Muscle layer of duodenum (tissue), 2 donors: Measurements from ENCODE around the gene ARL6IP6.
"Not testable (repeated sequence)": the region's sequence is repeated elsewhere in the genome, so short reads cannot be mapped to it uniquely, and the experiment has no call there.

Experiments used
- H3K27ac ChIP-seq: one replicate; pipeline ENCODE4 v1.7.0; 2013; ENCODE audit warnings: mild to moderate bottlenecking, low read length
- H3K27me3 ChIP-seq: one replicate; pipeline ENCODE4 v1.7.0; 2013; ENCODE audit warnings: low read depth, mild to moderate bottlenecking, control low read depth, low read length
- H3K36me3 ChIP-seq, 2 donors: one replicate each; pipeline ENCODE4 v1.7.0; 2013; ENCODE audit warnings: low read length in 2 of 2, control low read depth in 1 of 2, mild to moderate bottlenecking in 1 of 2; ENCODE audit not compliant: insufficient read depth in 2 of 2, control insufficient read depth in 1 of 2
- H3K4me1 ChIP-seq, 2 donors: one replicate each; pipeline ENCODE4 v1.7.0; 2013; ENCODE audit warnings: low read length in 2 of 2, mild to moderate bottlenecking in 2 of 2, control low read depth in 1 of 2, moderate library complexity in 1 of 2; ENCODE audit not compliant: insufficient read depth in 2 of 2, control insufficient read depth in 1 of 2
- H3K4me3 ChIP-seq, 2 donors: one replicate each; pipeline ENCODE4 v1.7.0; 2013; ENCODE audit warnings: low read length in 2 of 2, low read depth in 1 of 2, mild to moderate bottlenecking in 1 of 2
- H3K9me3 ChIP-seq, 2 donors: one replicate each; pipeline ENCODE4 v1.7.0; 2013; ENCODE audit warnings: low read length in 2 of 2, control low read depth in 1 of 2, mild to moderate bottlenecking in 1 of 2; ENCODE audit not compliant: control insufficient read depth in 1 of 2
- donor health status: healthy.

ARL6IP6 gene

DNA sequence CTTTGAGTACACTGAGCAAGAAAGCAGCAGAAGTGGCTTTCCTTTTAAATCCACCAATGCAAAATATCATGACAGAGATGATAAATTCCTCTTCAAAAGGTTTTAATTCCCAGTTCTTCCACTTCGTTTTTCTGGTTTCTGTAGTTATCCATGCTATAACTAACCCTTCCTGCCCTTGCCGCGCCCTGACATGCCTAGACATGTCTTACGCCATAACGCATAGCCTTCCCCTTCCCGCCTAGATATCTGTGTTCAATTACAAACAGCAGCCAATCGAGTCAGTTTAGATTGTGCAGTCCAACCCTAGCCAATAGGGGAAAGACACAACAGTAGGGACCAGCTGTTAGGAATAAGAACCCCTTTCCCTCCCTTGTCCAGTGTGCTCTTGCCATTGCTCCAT is 17.2 kb upstream of the ARL6IP6 start:
- Histone ChIP-seq H3K9me3 (peaks cover 0 to 2% of the 10 kb centered on the region in 2 donors), H3K4me3 (no peak overlapping the region), H3K27ac (no peak overlapping the region), H3K36me3 (peaks cover 0 to 5% of the 10 kb centered on the region in 2 donors), H3K27me3 (no peaks in the 10 kb centered on the region), H3K4me1 (no peaks in the 10 kb centered on the region)

DNA sequence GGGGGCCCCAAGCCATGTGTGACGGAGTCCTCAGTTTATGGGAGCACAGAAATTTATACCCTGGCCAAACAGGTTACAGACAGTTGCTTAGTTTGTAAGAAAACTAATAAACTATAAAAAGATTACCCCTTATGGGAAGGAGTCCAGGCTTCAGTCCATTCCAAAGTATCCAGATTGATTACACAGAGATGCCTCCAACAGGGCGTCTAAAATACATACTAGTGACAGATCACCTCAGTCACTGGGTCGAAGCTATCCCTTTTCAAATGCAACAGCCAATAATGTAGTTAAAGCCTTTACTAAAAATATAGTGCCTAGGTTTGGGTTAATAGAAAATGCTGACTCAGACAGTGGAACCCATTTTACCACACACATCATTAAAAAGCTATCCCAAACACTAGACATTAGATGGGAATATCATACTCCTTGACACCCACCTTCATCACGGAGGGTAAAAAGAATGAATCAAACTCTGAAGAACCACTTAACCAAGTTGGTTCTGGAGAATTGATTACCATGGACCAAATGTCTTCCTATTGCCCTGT is 11.9 kb upstream of the ARL6IP6 start:
- no peak overlapping the region for H3K27ac ChIP-seq
- no peaks in the 10 kb centered on the region for H3K27me3 ChIP-seq
- H3K36me3 ChIP-seq = peaks cover 1 to 13% of the 10 kb centered on the region in 2 donors
- no peaks in the 10 kb centered on the region for H3K9me3 ChIP-seq
- no peak overlapping the region for H3K4me3 ChIP-seq
- no peaks in the 10 kb centered on the region for H3K4me1 ChIP-seq

DNA sequence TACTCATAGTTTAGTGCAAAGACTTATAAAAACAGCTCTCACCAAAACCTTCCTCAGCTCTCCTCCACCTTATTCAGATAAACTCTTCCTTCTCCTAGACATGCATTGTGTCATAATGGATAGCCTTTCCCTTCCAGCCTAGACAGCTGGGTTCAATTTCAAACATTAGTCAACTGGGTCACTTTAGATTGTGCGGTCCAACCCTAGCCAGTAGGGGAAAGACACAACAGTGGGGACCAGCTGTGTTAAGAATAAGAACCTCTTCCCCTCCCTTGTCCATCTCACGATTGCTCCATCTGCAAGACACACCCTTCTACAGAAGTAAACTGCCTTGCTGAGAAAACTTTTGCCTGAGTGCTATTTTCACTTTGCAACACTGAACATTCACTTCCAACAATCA is 9.7 kb upstream of the ARL6IP6 start:
- no peaks in the 10 kb centered on the region for H3K9me3 ChIP-seq
- H3K36me3 ChIP-seq = peaks cover 0 to 24% of the 10 kb centered on the region in 2 donors
- H3K4me3 ChIP-seq = no peak overlapping the region

DNA sequence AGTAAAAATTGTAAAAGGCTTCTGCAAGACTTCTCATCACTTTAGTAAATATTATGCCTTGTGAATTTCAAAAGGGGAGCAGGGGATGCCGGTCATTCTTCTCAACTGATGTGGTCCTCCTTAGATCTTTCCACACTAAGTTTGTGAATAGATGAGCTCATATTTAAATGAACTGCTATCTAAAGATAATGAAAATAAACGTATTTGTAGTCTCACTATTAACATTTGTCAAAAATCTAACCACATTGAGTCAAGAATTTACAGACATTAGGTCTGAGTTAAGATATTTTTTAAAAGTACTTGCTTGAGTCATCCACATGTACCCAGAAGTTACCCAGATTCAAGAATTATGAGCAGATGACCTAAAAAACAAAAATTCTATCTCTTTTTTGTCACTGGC is 7.7 kb upstream of the ARL6IP6 start:
- Histone ChIP-seq H3K4me3 (no peak overlapping the region), H3K4me1 (peaks cover under 1 to 11% of the 10 kb centered on the region in 2 donors), H3K27ac (no peak overlapping the region), H3K27me3 (no peaks in the 10 kb centered on the region), H3K36me3 (peaks cover 0 to 35% of the 10 kb centered on the region in 2 donors), H3K9me3 (no peaks in the 10 kb centered on the region)

More for the DNA sequence above, 9.7 kb upstream of the ARL6IP6 start:
- no peaks in the 10 kb centered on the region for H3K27me3 ChIP-seq
- H3K27ac ChIP-seq = no peak overlapping the region
- no peaks in the 10 kb centered on the region for H3K4me1 ChIP-seq

DNA sequence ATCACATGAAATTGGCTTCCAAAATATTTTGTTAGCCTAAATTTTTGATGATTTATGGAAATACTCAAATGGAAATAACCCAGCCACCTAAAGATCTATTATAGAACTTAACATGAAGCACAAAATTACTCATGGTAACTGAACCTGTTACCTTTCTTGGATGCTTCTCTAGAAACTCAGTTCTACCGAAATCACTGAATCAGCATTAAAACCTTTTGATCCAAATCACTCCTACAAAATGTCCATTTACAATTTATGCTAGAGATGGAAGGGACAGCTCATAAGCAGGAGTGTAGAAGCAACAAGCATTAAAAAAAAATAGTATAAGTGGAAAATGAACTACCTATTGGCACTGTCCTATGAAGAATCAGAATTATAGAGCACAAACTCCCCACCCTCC is 3.3 kb upstream of the ARL6IP6 start:
- no peak overlapping the region for H3K27ac ChIP-seq
- peaks cover 3 to 26% of the 10 kb centered on the region in 2 donors for H3K36me3 ChIP-seq
- no peaks in the 10 kb centered on the region for H3K27me3 ChIP-seq
- H3K4me3 ChIP-seq = no peak overlapping the region
- H3K4me1 ChIP-seq = peaks cover 4 to 31% of the 10 kb centered on the region in 2 donors
- H3K9me3 ChIP-seq = no peaks in the 10 kb centered on the region

DNA sequence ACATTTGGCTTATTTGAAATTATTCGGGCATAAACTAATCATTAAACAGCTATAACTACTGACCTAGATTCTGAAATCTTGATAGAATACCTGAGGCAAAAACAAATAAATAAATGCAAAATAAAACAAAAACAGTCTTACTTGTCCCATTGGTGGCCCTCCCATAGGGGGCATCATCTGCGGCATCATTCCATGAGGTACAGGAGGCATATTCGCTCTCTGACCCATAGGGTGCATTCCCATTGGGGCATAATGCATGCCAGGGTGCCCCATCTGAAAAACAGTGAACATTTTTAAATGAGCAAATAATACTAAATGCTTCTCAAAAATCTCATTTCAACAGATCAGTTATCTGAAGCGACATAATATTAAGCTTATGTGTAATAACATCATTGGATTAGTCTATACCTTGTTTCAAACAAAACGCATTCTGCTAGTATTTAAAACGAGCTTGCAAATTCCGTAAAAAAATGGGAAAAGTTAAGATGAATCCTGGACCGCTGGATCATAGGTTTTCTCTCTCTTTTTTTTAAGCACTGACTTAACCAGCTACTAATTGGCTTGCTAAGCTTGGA is 2.5 kb upstream of the ARL6IP6 start:
- peaks cover 11 to 38% of the 10 kb centered on the region in 2 donors for H3K4me1 ChIP-seq
- peaks cover 3 to 21% of the 10 kb centered on the region in 2 donors for H3K36me3 ChIP-seq
- H3K9me3 ChIP-seq = no peaks in the 10 kb centered on the region
- H3K4me3 ChIP-seq = peak overlapping the region; percentile 99 to 100
- no peaks in the 10 kb centered on the region for H3K27me3 ChIP-seq
- H3K27ac ChIP-seq = peak overlapping the region; percentile 95

DNA sequence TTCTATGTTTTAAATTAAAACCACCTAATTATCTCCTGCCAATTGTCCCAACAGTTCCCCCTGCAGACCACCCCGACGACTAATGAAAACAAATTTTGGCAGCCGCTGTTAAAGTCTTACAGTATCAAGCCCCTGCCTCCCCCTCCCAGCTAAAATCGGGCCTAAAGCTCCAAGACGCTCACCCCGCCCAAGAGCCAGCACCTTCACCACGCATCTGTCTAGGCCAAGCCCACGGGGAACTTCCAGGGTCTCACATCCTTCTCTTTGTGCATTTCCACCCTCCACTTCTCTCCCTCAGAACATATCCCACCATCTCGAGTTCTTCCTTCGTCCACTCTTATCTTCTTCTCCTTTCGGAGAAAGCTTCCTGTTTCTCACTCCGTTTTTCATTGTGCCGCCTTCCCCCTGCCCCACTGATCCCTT is 1.6 kb upstream of the ARL6IP6 start:
- peaks cover 11 to 38% of the 10 kb centered on the region in 2 donors for H3K4me1 ChIP-seq
- peak overlapping the region; percentile 95 for H3K27ac ChIP-seq
- H3K9me3 ChIP-seq = no peaks in the 10 kb centered on the region
- H3K4me3 ChIP-seq = peak overlapping the region; percentile 99 to 100
- H3K27me3 ChIP-seq = no peaks in the 10 kb centered on the region
- H3K36me3 ChIP-seq = peaks cover 3 to 21% of the 10 kb centered on the region in 2 donors

DNA sequence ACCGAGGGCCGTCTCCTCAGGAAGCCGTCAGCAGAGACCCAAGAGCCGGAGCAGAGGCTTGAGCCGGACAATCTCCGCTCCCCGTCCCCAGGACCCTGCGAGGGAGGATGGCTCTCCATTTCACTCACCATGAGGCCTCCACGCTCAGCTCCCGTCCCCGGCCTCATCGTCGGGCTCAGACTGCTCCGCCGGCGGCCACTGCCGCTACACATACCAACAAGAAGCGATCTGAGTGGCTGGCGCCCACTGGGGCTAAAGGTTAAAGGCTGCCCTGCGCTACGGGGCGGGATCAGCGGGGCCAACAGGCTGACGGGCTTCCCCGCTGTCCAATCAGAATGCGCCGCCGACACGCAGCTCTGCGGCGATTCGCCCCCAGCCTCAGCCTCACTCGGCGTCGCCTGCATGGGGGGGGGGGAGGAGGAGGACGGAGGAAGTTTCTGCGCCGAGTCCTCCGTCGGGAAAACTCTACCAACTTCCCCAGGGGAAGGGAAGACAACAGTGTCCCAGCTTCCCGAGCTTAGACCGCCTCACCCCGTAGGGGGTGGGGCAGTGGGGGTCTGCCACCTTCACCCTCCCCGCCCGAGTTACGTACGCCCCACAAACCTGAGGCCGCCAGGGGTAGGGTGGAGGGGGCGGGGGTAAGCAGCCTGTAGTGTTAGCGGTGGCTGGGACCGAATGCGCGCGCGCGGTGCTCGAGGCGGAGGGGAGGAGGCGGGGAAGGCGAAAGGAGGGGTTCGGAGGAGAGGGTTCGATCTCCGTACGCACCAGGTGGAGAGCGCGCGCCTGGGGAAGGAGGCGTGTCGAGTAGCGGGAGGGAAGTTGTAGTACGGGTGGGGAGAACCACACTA is 968 bp upstream of the ARL6IP6 start, which contains the start of gene PRPF40A:
Gene PRPF40A, minus strand, starts transcription at position 234 of the 848 bp plus-strand sequence. Its CDS starts 22 bp downstream, at position 212.
- Histone ChIP-seq H3K4me1 (peaks cover 11 to 38% of the 10 kb centered on the region in 2 donors), H3K9me3 (no peaks in the 10 kb centered on the region), H3K36me3 (peaks cover 3 to 14% of the 10 kb centered on the region in 2 donors), H3K27me3 (no peaks in the 10 kb centered on the region), H3K27ac (peak within 1 kb of the TSS; percentile 95), H3K4me3 (peak within 1 kb of the TSS; percentile 99 to 100)

DNA sequence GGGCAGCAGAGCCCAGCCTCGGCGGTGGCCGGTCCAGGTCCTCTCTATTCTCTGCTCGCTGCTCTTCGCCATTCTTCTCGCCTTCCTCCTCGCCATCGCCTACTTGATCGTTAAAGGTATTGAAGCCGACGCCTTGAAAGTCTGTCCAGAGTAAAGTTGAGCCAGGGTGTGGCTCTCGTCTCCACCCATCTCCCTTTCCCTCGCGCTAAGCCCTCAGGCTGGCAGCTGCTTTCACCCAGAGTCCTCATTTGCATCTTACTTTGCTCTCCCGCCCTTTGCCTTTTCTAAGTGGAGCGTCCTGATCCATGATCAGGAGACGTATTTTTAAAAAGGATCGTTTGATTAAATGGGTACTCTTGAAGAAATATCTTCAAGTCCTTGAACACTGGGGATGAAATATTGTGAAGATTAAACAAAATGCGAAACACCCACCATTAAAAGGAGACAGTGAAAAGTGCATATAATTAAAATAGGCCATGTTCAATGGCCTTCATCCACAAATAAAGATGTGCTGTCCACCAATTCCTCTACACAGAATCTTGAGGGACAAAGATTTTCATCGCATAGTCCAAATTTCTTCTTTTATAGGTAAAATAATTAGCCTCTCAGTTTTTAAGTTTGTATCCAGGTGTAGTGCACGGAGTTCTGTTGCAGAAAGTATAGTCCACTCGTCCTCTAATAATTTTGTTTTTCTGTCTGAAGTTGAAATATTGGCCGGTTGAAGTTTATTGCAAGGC is 657 bp downstream of the ARL6IP6 start:
- H3K27me3 ChIP-seq = no peaks in the 10 kb centered on the region
- peak overlapping the region; percentile 99 to 100 for H3K4me3 ChIP-seq
- H3K9me3 ChIP-seq = no peaks in the 10 kb centered on the region
- H3K36me3 ChIP-seq = peaks cover 3 to 7% of the 10 kb centered on the region in 2 donors
- H3K27ac ChIP-seq = peak overlapping the region; percentile 95
- peaks cover 11 to 38% of the 10 kb centered on the region in 2 donors for H3K4me1 ChIP-seq

DNA sequence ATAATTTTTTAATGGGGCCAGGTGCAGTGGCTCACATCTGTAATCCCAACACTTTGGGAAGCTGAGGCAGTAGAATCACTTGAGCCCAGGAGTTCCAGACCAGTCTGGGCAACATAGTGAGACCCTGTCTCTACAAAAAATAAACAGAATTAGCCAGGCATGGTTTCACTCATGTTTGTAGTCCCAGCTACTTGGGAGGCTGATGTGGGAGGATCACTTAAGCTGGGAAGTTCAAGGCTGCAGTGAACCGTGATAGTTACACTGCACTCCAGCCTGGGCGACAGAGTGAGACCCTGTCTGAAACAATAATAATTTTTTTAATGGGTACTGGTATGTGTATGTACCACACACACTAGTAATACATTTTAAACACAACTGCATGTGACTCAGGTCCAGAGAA is 2.4 kb downstream of the ARL6IP6 start:
- Histone ChIP-seq H3K4me1 (peaks cover 9 to 27% of the 10 kb centered on the region in 2 donors), H3K27ac (no peak overlapping the region), H3K9me3 (no peaks in the 10 kb centered on the region), H3K36me3 (peaks cover 0 to 3% of the 10 kb centered on the region in 2 donors), H3K4me3 (peak overlapping the region in 1 of 2 donors; percentile 8), H3K27me3 (no peaks in the 10 kb centered on the region)

DNA sequence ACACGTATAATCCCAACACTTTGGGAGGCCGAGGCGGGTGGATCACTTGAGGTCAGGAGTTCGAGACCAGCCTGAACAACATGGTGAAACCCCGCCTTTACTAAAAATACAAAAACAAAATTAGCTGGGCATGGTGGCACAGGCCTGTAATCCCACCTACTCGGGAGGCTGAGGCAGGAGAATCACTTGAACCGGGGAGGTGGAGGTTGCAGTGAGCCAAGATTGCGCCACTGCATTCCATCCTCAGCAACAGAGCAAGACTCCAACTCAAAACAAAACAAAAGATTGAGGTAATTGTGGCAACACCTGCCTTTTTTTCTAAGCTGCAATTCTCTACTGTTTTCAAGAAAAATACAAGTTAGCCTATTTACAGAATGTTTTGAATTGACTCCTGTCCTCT is 4.2 kb downstream of the ARL6IP6 start:
- not testable (repeated sequence) for H3K4me3 ChIP-seq, H3K27me3 ChIP-seq, H3K9me3 ChIP-seq, H3K27ac ChIP-seq, H3K36me3 ChIP-seq
- H3K4me1 ChIP-seq = peaks cover 7 to 19% of the 10 kb centered on the region in 2 donors
